Glutamatergic neuron (in vitro differentiated cells): Measurements from ENCODE around the gene CHTF8. TPM values are rescaled to one million over a fixed set of nuclear protein-coding genes. Genes with fewer than 3 reads are reported as not detected.

Experiments
- DNase-seq: peaks from one replicate; pipeline ENCODE4 v3.0.0; 2022
- H3K27ac Mint-ChIP-seq: one replicate; pipeline ENCODE4 v1.8.0; 2020; ENCODE audit warnings: mild to moderate bottlenecking, mixed read lengths, inconsistent platforms; ENCODE audit not compliant: unreplicated experiment
- H3K27me3 Mint-ChIP-seq: one replicate; pipeline ENCODE4 v1.8.0; 2020; ENCODE audit warnings: mild to moderate bottlenecking, moderate library complexity, mixed read lengths, inconsistent platforms; ENCODE audit not compliant: unreplicated experiment
- H3K36me3 Mint-ChIP-seq: one replicate; pipeline ENCODE4 v1.8.0; 2020; ENCODE audit warnings: mild to moderate bottlenecking, mixed read lengths, inconsistent platforms; ENCODE audit not compliant: unreplicated experiment
- H3K4me1 Mint-ChIP-seq: one replicate; pipeline ENCODE4 v1.8.0; 2020; ENCODE audit warnings: mild to moderate bottlenecking, low read depth, mixed read lengths, inconsistent platforms; ENCODE audit not compliant: unreplicated experiment
- H3K4me3 Mint-ChIP-seq: one replicate; pipeline ENCODE4 v1.8.0; 2020; ENCODE audit warnings: mild to moderate bottlenecking, mixed read lengths, inconsistent platforms; ENCODE audit not compliant: unreplicated experiment
- H3K9me3 Mint-ChIP-seq: one replicate; pipeline ENCODE4 v1.8.0; 2020; ENCODE audit warnings: mild to moderate bottlenecking, moderate library complexity, mixed read lengths, inconsistent platforms; ENCODE audit not compliant: unreplicated experiment
- long read RNA-seq: library from polyadenylated mRNA; unstranded; transcript quantifications from one replicate; pipeline ENCODE4 v2.0.0, GENCODE V29; 2020; ENCODE audit not compliant: unreplicated experiment
- total RNA-seq: library from RNA; stranded (reverse); fragmentation: NEBNext Ultra II Directional; extraction: Animal tissue kit (Norgen Biotek cat#: 25700); gene quantifications from one replicate; pipeline ENCODE4 v1.2.1, GENCODE V29; 2021; ENCODE audit not compliant: unreplicated experiment
- TF ChIP-seq, protein P1 (sequence below): fragments of 200-600 bp; sonication (generic); IDR thresholded peaks from one replicate; pipeline ENCODE4 v1.5.0; 2021; ENCODE audit not compliant: partially characterized antibody, unreplicated experiment

CHTF8 gene, protein sequence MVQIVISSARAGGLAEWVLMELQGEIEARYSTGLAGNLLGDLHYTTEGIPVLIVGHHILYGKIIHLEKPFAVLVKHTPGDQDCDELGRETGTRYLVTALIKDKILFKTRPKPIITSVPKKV
- total RNA-seq, result 116 TPM
- long read RNA-seq, partial matches to known transcripts, result 0 of 7 reads
- long read RNA-seq, other reads (novel, unspliced or antisense), result 1 of 7 reads

DNA sequence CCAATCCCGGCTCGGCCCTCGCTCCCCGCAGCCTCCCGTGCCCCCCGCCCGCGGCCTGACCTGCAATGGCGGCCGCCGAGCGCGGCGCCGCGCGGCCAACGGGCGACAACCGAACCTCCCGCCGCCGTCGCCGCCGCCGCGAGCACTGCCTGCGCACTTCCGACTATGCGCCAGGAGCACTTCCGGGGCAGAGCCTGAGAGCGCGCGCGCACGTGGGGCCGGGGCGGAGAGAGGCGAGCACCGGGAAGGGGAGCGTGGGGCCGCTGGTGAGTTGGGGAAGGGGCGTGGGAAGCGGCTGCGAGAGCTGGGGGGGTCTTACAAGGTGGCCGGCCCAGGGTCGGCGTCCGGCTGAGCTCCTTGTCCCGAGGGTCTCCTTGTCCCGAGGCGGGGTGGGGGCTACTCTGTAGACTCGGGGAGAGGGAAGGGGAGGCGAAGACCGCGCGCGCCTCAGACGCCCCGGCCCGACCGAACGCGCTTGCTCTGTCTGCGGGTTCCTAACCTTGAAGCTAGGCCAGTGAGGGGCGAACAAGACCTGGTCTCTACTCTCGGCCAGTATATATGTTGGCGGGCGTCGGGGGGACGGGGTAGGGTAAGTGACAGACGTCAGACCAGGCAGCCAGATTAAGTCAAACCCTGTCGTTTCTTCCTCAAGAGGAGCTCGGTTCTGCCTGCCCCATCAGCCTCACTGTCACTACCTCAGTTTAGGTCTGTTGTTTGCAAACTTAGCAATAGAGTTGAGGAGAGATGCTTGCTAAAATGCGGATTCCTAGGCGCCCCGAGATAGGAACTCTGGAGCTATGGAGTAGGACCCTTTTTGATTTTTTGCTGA, at the start of gene CHTF8, which contains the start of gene UTP4:
TSS of gene CHTF8 (minus strand) at position 165 of the 829 bp plus-strand sequence. CDS start 11,130 bp downstream, outside the sequence.
TSS of gene UTP4 (plus strand) at position 226 of the 829 bp plus-strand sequence. CDS start 811 bp downstream, outside the sequence.
- H3K9me3 Mint-ChIP-seq, result peaks cover 5% of the 10 kb centered on the region
- peaks cover 21% of the 10 kb centered on the region for H3K4me1 Mint-ChIP-seq
- H3K27me3 Mint-ChIP-seq, result peaks cover 6% of the 10 kb centered on the region
- peak within 1 kb of the TSS; percentile 90 for H3K27ac Mint-ChIP-seq
- no peaks in the 10 kb centered on the region for H3K36me3 Mint-ChIP-seq
- TF ChIP-seq, protein P1, sequence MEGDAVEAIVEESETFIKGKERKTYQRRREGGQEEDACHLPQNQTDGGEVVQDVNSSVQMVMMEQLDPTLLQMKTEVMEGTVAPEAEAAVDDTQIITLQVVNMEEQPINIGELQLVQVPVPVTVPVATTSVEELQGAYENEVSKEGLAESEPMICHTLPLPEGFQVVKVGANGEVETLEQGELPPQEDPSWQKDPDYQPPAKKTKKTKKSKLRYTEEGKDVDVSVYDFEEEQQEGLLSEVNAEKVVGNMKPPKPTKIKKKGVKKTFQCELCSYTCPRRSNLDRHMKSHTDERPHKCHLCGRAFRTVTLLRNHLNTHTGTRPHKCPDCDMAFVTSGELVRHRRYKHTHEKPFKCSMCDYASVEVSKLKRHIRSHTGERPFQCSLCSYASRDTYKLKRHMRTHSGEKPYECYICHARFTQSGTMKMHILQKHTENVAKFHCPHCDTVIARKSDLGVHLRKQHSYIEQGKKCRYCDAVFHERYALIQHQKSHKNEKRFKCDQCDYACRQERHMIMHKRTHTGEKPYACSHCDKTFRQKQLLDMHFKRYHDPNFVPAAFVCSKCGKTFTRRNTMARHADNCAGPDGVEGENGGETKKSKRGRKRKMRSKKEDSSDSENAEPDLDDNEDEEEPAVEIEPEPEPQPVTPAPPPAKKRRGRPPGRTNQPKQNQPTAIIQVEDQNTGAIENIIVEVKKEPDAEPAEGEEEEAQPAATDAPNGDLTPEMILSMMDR, result no peak
- peak; percentile 91 for DNase-seq
- peak within 1 kb of the TSS; percentile 95 for H3K4me3 Mint-ChIP-seq

DNA sequence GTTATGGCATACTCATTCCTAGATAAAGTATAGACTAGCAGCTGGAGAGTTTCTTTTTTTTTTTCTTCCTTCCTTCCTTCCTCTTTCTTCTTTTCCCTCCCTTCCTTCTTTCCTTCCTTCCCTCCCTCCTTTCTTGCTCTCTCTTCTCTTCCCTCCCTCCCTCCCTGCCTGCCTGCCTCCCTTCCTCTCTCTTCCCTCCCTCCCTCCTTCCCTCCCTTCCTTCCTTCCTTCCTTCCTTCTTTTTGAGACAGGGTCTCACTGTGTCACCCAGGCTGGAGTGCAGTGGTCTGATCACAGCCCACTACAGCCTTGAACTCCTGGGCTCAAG, 47.6 kb upstream of the CHTF8 start:
- Mint-ChIP-seq H3K9me3 (peaks cover 8% of the 10 kb centered on the region), H3K4me3 (peak overlapping the region; percentile 45), H3K27me3 (peaks cover 7% of the 10 kb centered on the region), H3K27ac (peak overlapping the region; percentile 86), H3K36me3 (no peaks in the 10 kb centered on the region), H3K4me1 (peaks cover 25% of the 10 kb centered on the region)
- TF ChIP-seq, protein P1, result no peak
- DNase-seq, result no peak

DNA sequence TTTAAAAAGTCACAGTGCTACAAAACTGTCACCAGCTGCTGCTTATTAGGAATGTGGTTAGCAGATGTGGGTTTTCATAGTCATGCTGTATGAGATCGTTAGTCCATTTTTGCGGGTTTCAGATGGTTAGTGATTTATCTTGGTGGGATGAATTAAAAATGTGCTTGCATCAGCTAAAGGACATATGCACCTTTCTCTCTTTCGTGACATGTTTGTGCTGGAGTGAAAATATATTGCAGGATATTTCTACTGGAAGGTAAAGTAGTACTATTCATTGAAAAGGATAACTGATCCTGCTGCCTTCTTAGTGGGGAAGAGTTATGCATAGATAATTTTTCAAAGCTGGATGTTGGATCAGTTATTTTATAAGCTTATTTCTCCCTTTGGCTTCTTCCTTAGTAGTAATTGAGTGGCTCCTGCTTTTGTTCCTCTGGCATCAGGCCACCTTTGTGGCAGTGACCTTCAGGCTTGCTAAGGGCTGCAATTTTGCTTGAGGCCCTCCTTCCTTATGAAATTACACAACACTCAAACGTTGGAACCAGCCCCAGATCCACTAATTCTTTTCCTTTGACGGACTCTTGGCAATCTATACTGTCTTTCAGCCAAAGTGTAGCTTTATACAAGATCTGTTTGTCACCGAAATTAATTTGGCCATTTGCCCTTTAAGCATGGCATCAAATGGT, 47.1 kb upstream of the CHTF8 start:
- TF ChIP-seq, protein P1, result no peak
- H3K4me3 Mint-ChIP-seq, result peak overlapping the region; percentile 45
- H3K27ac Mint-ChIP-seq, result peak overlapping the region; percentile 86
- peaks cover 8% of the 10 kb centered on the region for H3K9me3 Mint-ChIP-seq
- no peaks in the 10 kb centered on the region for H3K36me3 Mint-ChIP-seq
- DNase-seq, result no peak
- peaks cover 25% of the 10 kb centered on the region for H3K4me1 Mint-ChIP-seq
- peaks cover 7% of the 10 kb centered on the region for H3K27me3 Mint-ChIP-seq

DNA sequence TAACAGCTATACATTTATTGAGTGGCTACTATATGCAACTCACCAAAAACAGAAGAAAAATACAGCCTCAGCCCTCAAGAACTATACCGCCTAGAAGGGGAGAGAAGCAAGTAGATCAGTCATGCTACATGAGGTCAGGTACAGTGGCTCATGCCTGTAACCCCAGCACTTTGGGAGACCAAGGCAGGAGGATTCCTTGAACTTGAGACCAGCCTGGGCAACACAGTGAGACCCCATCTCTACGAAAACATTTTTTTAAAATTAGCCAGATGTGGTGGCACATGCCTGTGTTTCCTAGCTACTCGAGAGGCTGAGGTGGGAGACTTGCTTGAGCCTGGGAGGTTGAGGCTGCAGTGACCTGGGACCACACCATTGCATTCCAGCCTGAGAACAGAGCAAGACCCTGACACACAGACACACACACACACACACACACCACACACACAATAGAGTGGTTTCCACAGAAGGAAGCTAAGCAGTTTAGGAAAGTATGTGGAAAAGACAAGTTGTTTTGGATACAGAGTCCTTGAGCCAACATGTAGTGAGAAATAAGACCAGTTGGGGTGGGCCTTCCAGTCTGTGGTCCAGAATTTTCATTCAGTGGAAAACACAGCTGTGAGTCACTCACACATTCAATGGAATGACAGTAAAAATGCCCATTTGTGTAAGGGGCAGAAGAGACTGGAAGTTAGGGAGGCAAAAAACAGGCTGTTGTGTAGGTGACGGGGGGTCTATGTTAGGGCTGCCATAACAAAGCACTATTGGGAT, 43.8 kb upstream of the CHTF8 start:
- DNase-seq, result no peak
- H3K27ac Mint-ChIP-seq, result no peak overlapping the region
- peaks cover 2% of the 10 kb centered on the region for H3K9me3 Mint-ChIP-seq
- H3K4me3 Mint-ChIP-seq, result no peak overlapping the region
- TF ChIP-seq, protein P1, result no peak
- H3K4me1 Mint-ChIP-seq, result peaks cover 8% of the 10 kb centered on the region
- H3K27me3 Mint-ChIP-seq, result no peaks in the 10 kb centered on the region
- H3K36me3 Mint-ChIP-seq, result no peaks in the 10 kb centered on the region
